Activated T-helper 1 cell treated with anti-CD3 and anti-CD28 coated beads, Interleukin-12 subunit alpha, Interleukin-12 subunit beta, Interleukin-2, Interleukin-4 antibody, amounts not matched to agents 30 ng/mL and 10 ng/mL and 1 ng/mL, durations not matched to agents 14 hours and 24 hours and 36 hours (primary cell): ENCODE data around the gene NEMF. TPM values are rescaled to one million over a fixed set of nuclear protein-coding genes. Genes with fewer than 3 reads are reported as not detected.
"Not testable (repeated sequence)": the region's sequence is repeated elsewhere in the genome, so short reads cannot be mapped to it uniquely, and the experiment has no call there.

Experiments
- DNase-seq: peaks from one replicate; pipeline ENCODE4 v3.0.0; 2021; ENCODE audit warnings: low spot score
- H3K27ac Mint-ChIP-seq: one replicate; pipeline ENCODE4 v1.8.0; 2021; ENCODE audit warnings: mild to moderate bottlenecking, mixed read lengths
- H3K27me3 Mint-ChIP-seq: one replicate; pipeline ENCODE4 v1.8.0; 2022; ENCODE audit warnings: mild to moderate bottlenecking, moderate library complexity, mixed read lengths; ENCODE audit not compliant: insufficient read depth
- H3K36me3 Mint-ChIP-seq: one replicate; pipeline ENCODE4 v1.8.0; 2021; ENCODE audit warnings: low read depth, mixed read lengths
- H3K4me1 Mint-ChIP-seq: one replicate; pipeline ENCODE4 v1.8.0; 2021; ENCODE audit warnings: low read depth, mixed read lengths
- H3K4me3 Mint-ChIP-seq: one replicate; pipeline ENCODE4 v1.8.0; 2021; ENCODE audit warnings: mild to moderate bottlenecking, moderate library complexity, mixed read lengths
- H3K9me3 Mint-ChIP-seq: one replicate; pipeline ENCODE4 v1.8.0; 2021; ENCODE audit warnings: mixed read lengths
- intact Hi-C: fragments of 100-400 bp; cut with micrococcal nuclease; formaldehyde crosslinking; loops from one replicate; pipeline ENCODE4 v1.15.1; 2024
- total RNA-seq: library from RNA; stranded (reverse); gene quantifications from 2 replicates; pipeline ENCODE4 v1.2.3, GENCODE V29; 2022

NEMF gene
- total RNA-seq, 1 donor from 2014 or later, result 79.9 TPM

- H3K4me3 Mint-ChIP-seq, H3K27me3 Mint-ChIP-seq, DNase-seq, intact Hi-C loops, H3K27ac Mint-ChIP-seq, H3K9me3 Mint-ChIP-seq: not testable (repeated sequence)
- peaks cover 41% of the 10 kb centered on the region for H3K4me1 Mint-ChIP-seq
- H3K36me3 Mint-ChIP-seq, result peaks cover 18% of the 10 kb centered on the region
Measured at GRCh38 chr14:49771691-49772090, 80.9 kb downstream of the NEMF start.

- H3K27me3 Mint-ChIP-seq, result peaks cover 2% of the 10 kb centered on the region
- no peak overlapping the region for H3K27ac Mint-ChIP-seq
- no peak for DNase-seq
- no peaks in the 10 kb centered on the region for H3K9me3 Mint-ChIP-seq
- H3K4me1 Mint-ChIP-seq, result peaks cover 40% of the 10 kb centered on the region
- peaks cover 13% of the 10 kb centered on the region for H3K36me3 Mint-ChIP-seq
- H3K4me3 Mint-ChIP-seq, result peak overlapping the region; percentile 10
- intact Hi-C loops, result no loop called here
Measured at GRCh38 chr14:49770212-49770817, 82.3 kb downstream of the NEMF start.

DNA sequence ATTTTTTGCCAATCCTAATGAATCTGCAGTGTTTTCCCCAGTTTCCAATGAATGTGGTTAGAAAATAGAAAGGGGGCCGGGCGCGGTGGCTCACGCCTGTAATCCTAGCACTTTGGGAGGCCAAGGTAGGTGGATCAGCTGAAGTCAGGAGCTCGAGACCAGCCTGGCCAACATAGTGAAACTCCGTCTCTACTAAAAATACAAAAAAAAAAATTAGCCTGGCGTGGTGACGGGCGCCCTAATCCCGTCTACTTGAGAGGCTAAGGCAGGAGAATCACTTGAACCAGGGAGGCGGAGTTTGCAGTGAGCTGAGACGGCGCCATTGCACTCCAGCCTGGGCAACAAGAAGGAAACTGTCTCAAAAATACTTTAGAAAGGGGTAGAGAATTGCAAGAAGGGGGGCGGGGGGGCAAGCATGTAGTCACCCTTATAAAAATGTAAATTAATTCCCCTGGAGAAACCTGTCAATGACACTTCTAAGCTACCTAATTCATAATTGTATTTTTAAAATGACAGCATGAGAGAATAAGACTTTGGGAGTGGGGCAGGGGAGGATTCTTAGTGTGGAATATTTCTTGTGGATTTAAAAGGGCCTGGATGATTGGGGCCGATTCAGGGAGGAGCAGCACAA lies 82.9 kb downstream of the NEMF start:
- H3K36me3 Mint-ChIP-seq, result peaks cover 8% of the 10 kb centered on the region
- H3K27ac Mint-ChIP-seq, result peak overlapping the region; percentile 100
- H3K27me3 Mint-ChIP-seq, result peaks cover 2% of the 10 kb centered on the region
- H3K4me3 Mint-ChIP-seq, result peak overlapping the region; percentile 99
- intact Hi-C loops, result loop anchor here (2.0 to 5.0 kb wide), 7 partner anchors 19 to 958 kb away; partner anchors contain the start of genes ARF6, NEMF, SOS2 and VCPKMT
- DNase-seq, result no peak
- peaks cover 35% of the 10 kb centered on the region for H3K4me1 Mint-ChIP-seq
- H3K9me3 Mint-ChIP-seq, result no peaks in the 10 kb centered on the region

DNA sequence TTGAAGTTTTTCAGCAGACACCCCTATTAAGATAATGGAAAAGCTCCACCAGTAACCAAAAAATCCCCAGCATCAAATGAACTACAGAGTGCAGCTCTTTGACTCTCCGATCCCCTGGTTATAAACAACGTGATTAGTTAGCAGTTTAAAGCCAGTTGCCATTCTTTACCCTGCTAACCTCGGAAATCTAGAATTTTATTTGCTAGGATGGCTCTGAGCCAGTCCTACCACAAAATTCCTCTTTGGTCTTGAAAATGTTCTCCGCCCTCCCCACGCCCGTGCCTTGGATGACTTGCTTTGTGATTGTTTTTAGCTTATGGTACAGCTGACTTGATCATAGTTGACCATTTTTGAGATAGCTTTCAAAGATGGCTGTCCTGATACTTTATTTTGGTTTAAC lies 83.4 kb downstream of the NEMF start:
- no peaks in the 10 kb centered on the region for H3K9me3 Mint-ChIP-seq
- H3K27me3 Mint-ChIP-seq, result peaks cover 2% of the 10 kb centered on the region
- peaks cover 6% of the 10 kb centered on the region for H3K36me3 Mint-ChIP-seq
- peaks cover 33% of the 10 kb centered on the region for H3K4me1 Mint-ChIP-seq
- peak overlapping the region; percentile 99 for H3K4me3 Mint-ChIP-seq
- DNase-seq, result no peak
- intact Hi-C loops, result loop anchor here (2.0 to 5.0 kb wide), 7 partner anchors 20 to 958 kb away; partner anchors contain the start of genes ARF6, NEMF, SOS2 and VCPKMT
- H3K27ac Mint-ChIP-seq, result peak overlapping the region; percentile 100

DNA sequence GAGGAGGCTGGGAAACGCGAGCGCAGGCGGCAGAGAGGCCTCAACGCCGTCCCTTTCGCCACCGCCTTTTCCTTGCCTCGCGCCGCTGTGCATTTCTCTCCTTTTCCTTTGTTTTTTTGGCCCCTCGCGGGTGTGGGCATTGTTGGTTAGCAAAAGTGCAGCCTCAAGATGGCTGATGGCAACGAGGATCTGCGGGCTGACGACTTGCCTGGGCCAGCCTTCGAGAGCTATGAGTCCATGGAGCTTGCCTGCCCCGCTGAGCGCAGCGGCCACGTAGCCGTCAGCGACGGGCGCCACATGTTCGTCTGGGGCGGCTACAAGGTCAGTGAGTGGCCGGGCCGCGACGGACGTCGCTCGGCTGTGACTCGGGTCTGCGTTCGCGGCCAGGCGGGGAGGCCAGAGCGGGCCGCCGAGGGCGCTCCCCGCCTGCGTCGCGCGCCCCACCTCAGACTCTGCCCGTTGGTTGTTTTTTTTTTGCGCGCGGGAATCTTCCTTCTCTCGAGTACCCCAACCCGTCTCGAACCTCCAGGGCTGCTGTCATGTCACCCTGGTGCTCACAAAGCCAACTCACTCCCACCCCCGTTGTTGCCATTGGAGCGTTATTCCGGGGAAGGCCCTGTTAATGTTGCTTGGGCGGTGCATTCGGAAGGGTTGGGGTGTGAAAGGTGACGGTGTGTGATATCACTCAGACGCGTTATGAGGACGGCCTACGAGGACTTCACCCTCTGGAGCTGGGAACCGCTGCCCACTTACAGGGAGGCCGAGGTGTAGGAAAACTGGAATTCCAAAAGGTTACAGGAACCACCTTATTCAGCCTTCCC lies 84.1 kb downstream of the NEMF start:
- Mint-ChIP-seq H3K27ac (peak overlapping the region; percentile 100), H3K36me3 (peaks cover 6% of the 10 kb centered on the region), H3K9me3 (no peaks in the 10 kb centered on the region), H3K27me3 (peaks cover 2% of the 10 kb centered on the region), H3K4me1 (peaks cover 33% of the 10 kb centered on the region), H3K4me3 (peak overlapping the region; percentile 99)
- DNase-seq, result peak; percentile 69
- intact Hi-C loops, result loop anchor here (1.0 to 5.0 kb wide), 10 partner anchors 20 to 959 kb away; partner anchors contain the start of genes ARF6, MGAT2, NEMF and POLE2

DNA sequence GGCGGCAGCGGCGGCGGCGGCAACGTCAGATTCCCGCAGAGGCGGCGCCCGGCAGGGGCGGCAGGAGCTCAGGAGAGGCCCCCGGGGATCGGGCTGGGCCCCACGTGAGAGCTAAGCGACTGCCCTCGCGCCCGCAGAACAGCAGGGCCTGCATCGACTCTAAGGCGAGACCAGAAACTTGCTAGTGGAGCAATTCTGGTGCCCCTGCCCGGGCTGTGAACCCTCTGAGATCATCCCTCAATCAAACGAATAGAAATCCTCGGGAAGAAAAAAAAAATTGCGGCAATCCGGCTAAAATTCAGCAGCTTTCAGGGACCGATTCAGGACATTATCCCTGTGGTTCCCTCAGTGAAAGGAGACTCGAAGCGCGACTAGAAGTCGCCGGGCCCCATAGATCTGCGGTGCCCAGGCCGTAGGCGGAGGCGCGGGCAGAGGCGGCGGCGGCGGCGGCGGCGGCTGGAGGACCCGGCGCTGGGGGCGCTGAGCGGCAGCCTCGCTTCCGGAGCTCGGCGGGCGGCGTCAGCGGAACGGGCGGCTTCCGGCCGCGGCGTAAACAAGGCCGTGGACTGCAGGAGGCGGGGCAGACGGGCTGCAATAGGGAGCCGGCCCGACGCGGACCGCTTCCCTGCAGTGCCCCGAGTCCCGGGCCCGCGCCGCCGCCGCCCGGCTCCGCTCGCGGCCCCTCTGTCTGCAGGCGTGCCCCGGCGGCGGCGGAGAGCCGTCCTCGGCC lies 84.9 kb downstream of the NEMF start, which contains the start of gene KLHDC2:
TSS of gene KLHDC2 (plus strand) at position 583 of the 730 bp plus-strand sequence. CDS start 316 bp downstream, outside the sequence.
- intact Hi-C loops, result loop anchor here (1.0 to 5.0 kb wide), 13 partner anchors 21 to 960 kb away; partner anchors contain the start of genes ARF6, DMAC2L, KLHDC1 and L2HGDH
- peaks cover 2% of the 10 kb centered on the region for H3K27me3 Mint-ChIP-seq
- H3K4me1 Mint-ChIP-seq, result peaks cover 33% of the 10 kb centered on the region
- DNase-seq, result peak; percentile 89
- no peaks in the 10 kb centered on the region for H3K9me3 Mint-ChIP-seq
- H3K36me3 Mint-ChIP-seq, result peaks cover 6% of the 10 kb centered on the region
- peak within 1 kb of the TSS; percentile 100 for H3K27ac Mint-ChIP-seq
- H3K4me3 Mint-ChIP-seq, result peak within 1 kb of the TSS; percentile 99

- peaks cover 33% of the 10 kb centered on the region for H3K4me1 Mint-ChIP-seq
- DNase-seq, result no peak
- H3K27ac Mint-ChIP-seq, result peak overlapping the region; percentile 99
- intact Hi-C loops, result loop anchor here (1.0 to 5.0 kb wide), 5 partner anchors 74 to 960 kb away; partner anchors contain the start of genes DMAC2L, KLHDC1, L2HGDH and RPS29
- no peaks in the 10 kb centered on the region for H3K9me3 Mint-ChIP-seq
- peak overlapping the region; percentile 91 for H3K4me3 Mint-ChIP-seq
- H3K27me3 Mint-ChIP-seq, result peaks cover 2% of the 10 kb centered on the region
- peaks cover 6% of the 10 kb centered on the region for H3K36me3 Mint-ChIP-seq
Measured at GRCh38 chr14:49767270-49767570, 85.4 kb downstream of the NEMF start.

DNA sequence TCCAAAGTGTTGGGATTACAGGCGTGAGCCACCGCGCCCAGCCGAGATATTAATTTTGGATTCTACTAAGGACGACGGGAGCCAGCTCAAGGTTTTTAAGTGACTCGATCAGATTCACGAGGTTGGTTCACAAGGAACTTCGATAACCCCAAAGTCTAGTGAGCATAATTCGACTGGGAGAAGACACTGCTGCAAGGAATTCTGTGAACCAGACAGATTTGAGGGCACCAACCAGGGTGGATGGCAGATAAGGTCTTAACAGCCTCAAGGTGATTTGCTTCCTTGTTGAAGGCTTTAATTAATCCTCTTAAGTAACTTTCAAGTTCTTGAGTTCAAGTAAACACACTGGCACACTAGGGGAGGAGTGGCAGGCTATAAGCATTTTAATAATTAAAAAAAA lies 85.7 kb downstream of the NEMF start:
- H3K27me3 Mint-ChIP-seq, result peaks cover 2% of the 10 kb centered on the region
- DNase-seq, result no peak
- intact Hi-C loops, result loop anchor here (1.0 to 5.0 kb wide), 5 partner anchors 74 to 960 kb away; partner anchors contain the start of genes DMAC2L, KLHDC1, L2HGDH and RPS29
- peak overlapping the region; percentile 91 for H3K4me3 Mint-ChIP-seq
- H3K4me1 Mint-ChIP-seq, result peaks cover 33% of the 10 kb centered on the region
- peaks cover 6% of the 10 kb centered on the region for H3K36me3 Mint-ChIP-seq
- H3K9me3 Mint-ChIP-seq, result no peaks in the 10 kb centered on the region
- peak overlapping the region; percentile 99 for H3K27ac Mint-ChIP-seq

DNA sequence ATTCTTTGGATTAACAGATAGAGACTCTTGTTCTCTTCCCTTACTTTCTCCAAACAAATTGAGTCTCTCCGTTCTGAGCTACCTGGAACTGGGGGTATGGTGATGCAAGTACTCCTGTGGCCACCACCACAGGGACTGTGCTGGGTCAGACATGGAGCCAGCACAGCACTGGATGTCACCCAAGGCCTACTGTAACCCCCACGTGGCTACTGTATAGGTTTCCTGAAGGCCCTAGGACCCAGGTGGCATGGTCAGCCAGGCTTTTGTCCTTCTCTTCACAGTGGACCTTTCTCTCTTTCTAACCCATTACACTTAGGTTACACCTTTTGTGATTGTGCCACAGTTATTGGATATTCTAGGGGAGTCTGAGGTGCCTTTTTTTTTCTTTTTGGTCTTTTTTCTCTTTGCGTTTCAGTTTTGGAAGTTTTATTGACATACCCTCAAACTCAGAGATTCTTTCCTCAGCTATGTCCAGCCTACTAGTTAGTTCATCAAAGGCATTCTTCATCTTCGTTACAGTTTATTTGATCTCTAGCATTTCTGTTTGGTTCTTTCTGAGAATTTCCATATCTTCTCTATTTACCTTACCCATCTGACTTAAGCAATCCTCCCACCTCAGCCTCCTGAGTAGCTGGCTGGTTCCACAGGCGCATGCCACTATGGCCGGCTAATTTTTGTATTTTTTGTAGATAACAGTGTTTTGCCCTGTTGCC lies 90.6 kb downstream of the NEMF start:
- peaks cover 7% of the 10 kb centered on the region for H3K27me3 Mint-ChIP-seq
- no peaks in the 10 kb centered on the region for H3K36me3 Mint-ChIP-seq
- no peak overlapping the region for H3K4me3 Mint-ChIP-seq
- H3K9me3 Mint-ChIP-seq, result no peaks in the 10 kb centered on the region
- intact Hi-C loops, result no loop called here
- peaks cover 4% of the 10 kb centered on the region for H3K4me1 Mint-ChIP-seq
- DNase-seq, result no peak
- no peak overlapping the region for H3K27ac Mint-ChIP-seq

DNA sequence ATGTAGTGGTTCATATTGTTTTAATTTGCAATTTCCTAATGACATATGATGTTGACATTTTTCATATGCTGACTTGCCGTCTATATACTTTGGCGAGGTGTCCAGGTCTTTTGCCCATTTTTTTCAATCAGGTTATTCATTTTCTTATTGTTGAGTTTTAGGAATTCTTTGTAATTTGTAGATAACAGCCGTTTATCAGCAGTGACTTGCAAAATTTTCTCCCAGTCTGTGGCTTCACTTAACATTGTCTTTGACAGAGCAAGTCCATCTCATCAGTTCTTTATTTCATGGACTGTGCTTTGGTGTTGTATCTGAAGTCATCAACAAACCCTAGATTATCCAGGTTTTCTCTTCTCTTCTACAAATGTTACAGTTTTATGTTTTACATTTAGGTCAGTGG lies 97.2 kb downstream of the NEMF start:
- intact Hi-C loops, result no loop called here
- no peak for DNase-seq
- Mint-ChIP-seq H3K9me3 (no peaks in the 10 kb centered on the region), H3K27ac (no peak overlapping the region), H3K36me3 (no peaks in the 10 kb centered on the region), H3K4me1 (no peaks in the 10 kb centered on the region), H3K27me3 (peaks cover 4% of the 10 kb centered on the region), H3K4me3 (no peak overlapping the region)

GRCh38 chr14:49754570-49755097 lies 98.0 kb downstream of the NEMF start:
- no peak overlapping the region for H3K4me3 Mint-ChIP-seq
- H3K4me1 Mint-ChIP-seq, result no peaks in the 10 kb centered on the region
- no peaks in the 10 kb centered on the region for H3K9me3 Mint-ChIP-seq
- peaks cover 4% of the 10 kb centered on the region for H3K27me3 Mint-ChIP-seq
- no peak for DNase-seq
- intact Hi-C loops, result no loop called here
- H3K36me3 Mint-ChIP-seq, result no peaks in the 10 kb centered on the region
- H3K27ac Mint-ChIP-seq, result no peak overlapping the region
